Renal cortical epithelial cell (primary cell): Measurements from ENCODE around the gene ANK3. TPM values are rescaled to one million over a fixed set of nuclear protein-coding genes. Genes with fewer than 3 reads are reported as not detected.

ENCODE experiments used
- DNase-seq: peaks from one replicate; pipeline ENCODE4 v3.0.0-alpha.2; 2011; ENCODE audit warnings: low read depth
- total RNA-seq: library from RNA; depleted of rRNA; stranded (reverse); fragments of >200 nt; gene quantifications from 2 replicates; pipeline ENCODE4 v1.2.3, GENCODE V29; 2014

Gene ANK3
- total RNA-seq, 1 donor from 2014 or later = 68.6 TPM

DNA sequence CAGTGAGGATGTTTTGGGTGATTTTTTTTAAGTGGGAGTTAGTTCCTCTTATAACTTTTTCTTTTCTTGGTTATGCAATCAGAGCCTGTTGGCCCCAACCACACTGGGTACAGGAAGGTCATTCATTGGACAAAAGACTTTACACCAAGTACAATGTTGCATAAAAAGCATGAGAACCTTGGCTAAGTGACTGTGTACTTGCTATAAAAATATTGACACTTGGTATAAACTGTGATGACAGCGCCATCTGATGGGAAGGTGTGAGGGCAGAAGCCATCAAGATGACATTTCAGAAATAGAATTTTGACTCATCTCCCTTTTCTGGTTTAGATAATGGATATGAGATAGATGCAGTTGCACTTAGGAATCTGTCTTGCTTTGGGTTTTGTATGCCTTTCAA is 357.0 kb downstream of the ANK3 start:
- peak; percentile 83 for DNase-seq

DNA sequence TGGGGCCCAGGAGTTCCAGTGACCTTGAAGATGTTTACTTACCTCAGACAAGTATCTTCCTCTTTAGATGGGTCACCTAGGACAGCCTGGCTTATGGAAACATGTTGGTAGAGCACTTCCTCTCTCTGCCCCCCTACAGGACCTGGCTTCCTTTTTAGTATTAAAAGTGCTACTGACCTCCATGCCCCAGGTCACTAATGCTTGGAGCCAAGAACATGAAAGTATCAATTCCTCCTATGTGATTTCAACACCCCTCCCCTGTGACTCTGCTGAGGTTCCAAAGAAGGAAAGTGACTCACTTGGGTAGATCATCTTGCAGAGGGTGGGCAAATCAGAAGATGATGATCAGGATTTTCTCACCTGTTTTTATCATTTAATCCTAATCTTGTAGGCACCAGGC is 358.0 kb downstream of the ANK3 start:
- DNase-seq = peak; percentile 22

DNA sequence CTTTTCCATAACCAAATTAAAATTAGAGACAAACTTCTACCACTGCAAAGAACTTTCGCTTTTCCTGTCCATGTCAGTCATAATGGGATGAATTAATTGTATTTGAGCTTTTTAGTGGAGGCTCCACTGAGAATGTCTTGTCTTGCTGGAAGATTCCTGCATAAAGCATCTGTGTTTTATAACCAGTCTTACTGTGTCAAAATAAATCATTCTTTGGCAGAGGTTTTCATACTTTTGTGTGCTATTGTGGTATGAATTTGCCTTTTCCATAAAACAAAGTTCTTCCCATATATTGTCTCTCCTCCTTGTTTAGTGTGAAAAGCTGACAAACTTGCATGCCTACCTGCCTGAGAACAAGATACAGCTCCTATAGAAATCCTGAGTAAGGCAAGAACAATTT is 358.5 kb downstream of the ANK3 start:
- no peak for DNase-seq

DNA sequence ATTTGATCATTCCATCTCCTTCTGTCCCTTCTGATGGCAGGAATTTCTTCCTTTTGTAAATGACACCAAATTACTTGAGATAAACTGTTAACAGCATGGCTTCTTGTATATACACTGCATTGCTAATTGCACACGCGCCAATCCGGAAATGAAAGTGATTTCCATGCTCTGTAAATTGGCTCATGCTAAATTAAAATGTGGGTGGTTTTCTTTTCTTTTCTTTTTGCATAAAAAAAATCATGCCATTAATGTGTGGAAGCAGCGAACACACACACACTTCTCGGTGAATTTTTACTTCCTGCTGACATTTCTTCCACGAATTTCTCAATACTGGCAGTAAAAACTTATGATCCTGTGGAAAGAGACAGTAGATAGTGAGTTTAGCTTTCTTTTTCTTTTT is 360.2 kb downstream of the ANK3 start:
- DNase-seq = no peak

DNA sequence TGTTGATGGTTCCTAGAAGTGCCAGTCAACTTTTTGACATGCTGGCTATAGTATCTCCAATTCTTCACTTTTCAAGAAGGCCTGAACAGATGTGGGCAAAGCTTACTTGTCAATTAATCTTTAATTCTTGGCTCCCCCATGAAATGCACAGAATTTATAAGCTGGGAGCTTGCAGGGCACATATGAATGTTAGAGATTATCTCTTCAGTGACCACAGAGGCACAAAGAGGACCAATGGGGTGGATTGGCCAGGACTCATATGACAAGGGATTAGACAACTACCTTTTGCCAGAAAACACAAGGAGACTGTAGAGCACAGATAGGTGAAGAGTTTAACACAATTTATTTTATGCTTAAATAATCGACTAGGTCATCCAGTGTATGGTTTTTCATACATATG is 361.6 kb downstream of the ANK3 start:
- DNase-seq = no peak

DNA sequence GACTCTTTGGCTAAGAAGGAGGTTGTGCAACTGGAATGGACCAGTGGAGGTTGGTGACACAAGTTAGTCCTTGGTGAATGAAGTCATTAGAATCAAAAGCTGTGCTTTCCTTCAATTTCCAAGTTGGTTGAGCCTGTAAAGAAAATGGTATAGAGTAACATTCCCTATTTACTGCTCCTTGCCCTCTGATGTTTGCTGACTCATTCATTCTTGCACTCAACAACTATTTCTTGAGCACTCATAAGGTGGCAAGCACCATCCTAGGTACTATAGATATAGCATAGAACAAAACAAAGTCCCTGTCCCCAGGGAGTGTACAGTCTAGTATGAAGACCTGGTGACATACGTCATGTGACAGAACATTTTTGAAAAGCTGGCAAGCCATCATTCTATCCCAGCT is 364.4 kb downstream of the ANK3 start:
- DNase-seq = no peak

DNA sequence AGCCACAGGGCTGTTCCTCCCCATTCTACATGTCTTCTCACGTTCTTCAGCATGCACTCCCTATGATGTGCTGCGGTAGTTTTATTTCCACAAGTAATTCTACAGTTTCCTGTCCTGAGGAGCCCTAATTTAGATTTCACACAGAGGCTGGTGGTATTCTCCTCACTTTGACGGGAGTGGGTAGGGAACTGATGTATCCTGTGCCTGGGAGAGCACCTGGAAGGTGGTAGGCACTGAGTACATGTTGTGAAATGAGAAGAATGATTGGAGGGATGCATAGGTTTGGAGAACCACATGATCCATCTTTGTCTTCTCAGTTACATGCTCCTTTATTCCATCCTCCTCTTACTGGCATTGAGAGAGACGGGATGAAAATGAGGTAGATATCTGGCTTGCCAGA is 365.2 kb downstream of the ANK3 start:
- DNase-seq = no peak

DNA sequence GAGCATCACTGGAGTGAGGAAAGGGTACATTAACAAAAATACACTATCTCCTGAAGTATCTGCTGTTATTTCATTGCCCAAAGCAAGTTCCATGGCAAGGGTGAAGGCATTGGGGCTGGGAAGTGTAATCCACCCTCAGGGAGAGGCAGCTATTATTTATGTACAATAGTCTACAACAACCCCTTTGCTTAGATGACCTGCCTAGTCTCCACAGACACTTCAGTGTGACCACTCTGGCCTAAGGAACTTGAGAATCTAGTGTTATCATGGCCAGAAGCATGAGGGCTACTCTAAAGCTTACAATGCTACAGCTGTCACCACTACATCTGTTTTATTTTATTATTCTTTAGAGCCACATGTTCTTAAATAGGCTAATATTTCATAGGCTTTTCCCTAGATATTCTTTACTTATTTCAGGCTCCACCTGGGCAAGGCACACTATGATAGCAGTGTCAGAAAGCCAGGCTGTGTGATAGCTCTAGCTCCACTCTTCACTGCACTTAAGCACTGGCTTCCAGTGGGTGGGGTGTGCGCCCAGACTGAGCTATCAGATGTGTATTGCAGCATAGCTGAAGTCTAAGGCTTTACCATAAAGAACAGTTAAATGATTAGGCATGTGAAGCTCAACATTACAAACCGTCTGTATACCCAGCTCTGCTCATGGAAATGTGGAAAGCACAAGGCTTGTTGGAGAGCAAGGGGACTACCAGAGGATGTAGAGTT is 366.4 kb downstream of the ANK3 start:
- no peak for DNase-seq

DNA sequence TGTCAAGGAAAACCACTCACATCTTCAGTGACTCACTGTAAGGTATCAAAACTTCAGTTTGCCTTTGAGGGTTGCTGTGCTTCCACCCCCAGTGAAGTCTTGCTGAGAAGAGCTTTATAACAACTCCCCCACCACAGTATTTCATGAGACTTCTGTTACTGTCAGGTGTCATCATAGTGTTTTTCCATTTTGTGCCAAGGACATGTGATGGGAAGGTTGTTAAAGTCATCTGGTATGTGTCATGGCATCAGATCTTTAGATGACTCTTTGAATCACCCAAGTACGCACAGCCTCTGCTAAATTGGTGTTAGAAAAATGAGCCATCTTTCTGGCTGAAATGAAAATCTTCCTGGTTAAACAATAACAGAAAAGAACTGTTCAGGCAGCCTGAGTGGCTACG is 368.3 kb downstream of the ANK3 start:
- DNase-seq = peak; percentile 5

DNA sequence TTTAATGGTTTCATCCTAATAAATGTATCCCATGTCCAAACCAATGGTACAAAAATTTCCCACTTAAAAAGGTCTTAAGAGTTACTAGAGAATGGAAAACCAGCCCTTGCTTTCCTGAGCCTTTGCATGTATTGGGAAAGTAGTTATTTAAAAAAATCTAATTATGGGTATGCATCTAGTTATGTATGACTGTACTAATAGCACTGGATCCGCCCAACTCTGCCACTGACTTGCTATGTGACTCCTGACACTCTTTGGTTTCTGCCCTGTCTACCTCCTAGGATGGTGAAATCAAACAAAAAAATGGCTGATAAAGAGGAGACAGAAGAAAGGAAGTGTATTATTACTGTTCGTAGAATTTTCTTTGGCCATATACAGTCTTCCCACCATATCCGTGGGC is 372.9 kb downstream of the ANK3 start:
- DNase-seq = no peak

DNA sequence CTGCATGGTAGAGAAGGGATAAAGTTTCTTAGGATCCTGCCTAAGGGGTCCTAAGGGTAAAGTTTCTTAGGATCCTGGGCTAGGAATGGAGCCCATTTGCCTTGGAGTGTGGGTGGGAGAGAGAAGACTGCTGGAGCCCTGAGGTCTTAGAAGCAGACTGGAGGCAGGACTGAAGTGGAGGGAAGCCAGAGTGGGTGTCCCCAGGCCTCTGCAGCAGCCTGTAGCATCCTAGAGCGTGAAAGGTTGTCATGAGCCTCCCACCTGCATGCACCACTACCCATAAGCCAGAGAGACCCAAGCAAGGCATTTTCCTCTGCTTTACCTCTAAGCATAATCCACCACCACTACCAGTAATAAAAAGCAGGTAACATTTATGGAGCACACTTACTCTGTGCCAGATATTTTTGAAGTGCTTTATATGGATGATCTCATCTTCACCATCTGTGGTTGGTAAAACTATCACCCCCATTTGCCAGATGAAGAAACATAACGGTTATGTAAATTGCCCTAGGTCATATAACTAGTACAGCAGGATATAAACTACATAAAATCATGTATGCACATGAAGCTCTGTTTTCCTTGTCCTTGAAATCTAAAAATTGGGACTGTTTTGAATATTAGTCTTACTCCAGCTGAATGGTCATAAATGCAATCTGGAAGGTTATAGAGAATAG is 379.8 kb downstream of the ANK3 start:
- DNase-seq = no peak

DNA sequence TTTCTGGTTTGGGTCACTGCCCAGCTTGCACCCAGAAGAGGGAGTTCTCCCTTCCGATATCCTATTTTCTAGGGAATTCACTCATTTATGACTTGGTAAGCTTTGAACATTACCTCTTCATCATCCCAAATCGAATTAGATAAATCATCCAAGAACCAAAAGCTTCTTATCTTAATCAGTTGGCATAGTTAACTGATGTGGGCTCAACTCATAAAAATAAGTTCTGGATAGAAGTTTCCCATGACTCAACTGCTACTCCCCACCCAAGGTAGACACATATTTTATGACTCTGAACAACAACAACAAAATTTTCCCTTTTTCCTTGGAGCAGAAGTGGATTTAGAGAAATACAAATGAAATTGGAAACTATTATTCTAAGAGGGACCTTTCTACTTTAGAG is 380.4 kb downstream of the ANK3 start:
- no peak for DNase-seq

DNA sequence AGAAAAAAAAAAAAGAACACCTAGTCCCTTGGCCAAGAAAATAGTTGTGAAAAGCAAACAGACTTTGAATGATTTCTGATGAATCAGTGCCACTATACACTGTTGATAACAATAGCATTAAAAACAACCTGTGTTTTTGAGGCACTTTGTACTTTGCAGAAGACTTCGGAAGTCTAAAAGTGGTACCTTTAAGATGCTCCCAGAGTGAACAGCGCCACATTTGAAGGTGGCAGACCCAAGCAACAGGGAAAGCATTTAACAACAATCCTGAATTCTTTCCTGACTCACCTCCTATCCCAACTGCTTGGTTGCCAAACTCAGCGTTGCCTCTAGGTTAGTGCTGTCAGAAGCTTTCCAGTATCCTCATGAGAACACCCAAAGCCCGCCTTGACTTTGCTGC is 380.9 kb downstream of the ANK3 start:
- peak; percentile 15 for DNase-seq

DNA sequence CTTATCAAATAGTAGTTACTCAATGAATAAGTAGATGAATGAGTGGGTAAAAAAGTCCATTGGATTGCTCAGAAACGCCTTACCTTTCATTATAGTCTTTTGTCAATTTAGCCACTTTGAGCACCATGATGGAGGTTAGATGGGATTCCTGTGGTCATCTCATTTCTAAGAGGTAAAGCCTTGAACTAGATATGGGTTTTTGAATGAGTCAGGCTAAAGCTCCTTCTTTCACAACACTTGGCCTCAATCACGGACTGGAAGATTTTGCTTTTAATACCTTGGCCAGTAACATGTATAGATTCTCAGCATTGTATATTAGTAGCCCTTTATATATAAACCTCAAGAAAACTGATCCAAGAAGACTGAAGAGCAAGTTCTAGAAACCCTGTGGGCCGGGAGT is 383.6 kb downstream of the ANK3 start:
- peak; percentile 47 for DNase-seq

DNA sequence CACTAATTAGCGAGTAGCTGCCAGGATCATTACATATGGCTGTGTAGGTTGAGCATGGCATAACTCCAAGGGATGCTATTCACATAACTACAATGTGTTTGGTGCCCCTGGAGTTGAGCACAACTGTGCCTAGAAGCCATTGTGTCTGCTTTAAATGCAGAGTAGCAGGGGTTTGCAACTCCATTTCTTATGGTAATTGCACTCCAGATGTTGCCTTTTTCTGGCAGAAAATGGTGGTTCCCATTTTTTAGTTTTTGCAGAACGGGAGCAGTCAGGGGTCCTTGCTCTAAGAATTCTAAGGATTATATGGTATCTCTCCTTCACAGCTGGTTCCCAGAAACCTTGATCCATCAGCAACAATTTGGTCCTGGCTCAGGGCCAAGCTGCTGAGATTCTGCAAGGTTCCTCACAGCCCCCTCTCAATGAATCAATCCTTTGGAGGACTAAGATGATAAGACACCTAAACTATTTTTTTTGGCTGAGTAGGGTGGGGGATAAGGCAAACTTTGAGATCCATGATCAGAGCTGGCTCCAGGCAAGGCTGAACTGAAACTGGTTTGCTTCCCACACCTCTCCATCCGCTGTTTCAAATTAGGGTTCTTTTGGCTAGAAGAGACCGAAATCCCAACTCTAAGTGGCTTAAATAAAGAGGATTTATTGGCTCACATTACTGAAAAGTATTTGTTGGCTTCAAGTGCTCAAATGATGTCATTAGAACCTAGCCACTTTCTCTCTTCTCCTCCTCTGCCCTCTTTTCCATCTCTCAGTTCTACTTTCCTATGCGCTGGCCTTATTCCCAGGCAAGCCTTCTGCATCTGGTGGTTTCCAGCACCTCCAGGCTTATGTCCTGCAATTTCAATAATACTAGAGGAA is 385.8 kb downstream of the ANK3 start:
- DNase-seq = no peak

DNA sequence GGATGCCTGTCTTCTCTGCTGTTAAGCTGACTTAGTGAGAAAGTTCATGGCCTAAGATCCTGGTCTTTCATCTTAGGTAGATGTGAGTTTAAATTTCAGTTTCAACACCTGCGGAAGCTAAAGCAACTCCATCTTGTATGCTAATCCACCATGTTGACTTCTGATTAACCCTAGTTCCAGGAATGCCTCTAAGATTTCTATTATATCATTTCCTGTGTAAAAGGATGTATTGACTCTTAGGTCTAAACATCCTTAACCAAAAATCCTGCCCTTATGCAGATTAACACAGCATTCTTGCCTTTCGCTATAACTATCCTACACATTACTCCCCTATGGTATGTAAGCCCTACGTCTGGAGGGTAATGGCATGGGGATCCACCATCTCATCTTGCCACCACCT is 388.9 kb downstream of the ANK3 start:
- no peak for DNase-seq

DNA sequence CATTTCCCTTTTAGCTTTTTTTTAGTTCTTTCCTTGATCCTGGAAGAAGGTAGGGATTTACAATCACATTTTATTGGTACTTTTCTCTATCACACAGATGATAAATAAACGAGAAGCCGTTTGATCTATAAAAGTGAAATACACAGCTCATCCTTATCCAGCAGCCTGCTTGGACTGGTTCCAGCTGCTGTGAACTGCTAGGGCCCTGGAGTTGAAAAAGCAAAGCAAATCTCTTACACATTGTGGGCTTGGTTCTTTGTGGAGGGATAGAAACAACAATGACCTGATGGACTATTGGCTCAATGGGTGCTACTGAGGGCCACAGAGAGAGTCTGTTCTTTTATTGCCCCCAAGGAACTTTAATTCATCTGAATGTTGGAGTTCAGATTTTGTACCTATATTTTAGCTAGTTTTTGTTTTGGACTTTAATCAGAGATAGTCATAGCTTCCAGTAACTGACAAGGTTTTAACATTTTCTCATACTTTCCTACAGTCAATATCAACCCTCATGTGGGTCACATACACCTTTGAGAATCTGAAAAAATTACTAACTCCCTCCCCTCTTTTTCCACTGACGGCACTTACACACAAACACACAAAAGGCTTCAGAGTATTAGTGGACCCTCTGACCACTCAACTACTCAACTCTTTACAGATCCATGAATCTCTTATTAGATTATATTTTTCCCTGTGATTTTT is 391.7 kb downstream of the ANK3 start:
- DNase-seq = no peak

DNA sequence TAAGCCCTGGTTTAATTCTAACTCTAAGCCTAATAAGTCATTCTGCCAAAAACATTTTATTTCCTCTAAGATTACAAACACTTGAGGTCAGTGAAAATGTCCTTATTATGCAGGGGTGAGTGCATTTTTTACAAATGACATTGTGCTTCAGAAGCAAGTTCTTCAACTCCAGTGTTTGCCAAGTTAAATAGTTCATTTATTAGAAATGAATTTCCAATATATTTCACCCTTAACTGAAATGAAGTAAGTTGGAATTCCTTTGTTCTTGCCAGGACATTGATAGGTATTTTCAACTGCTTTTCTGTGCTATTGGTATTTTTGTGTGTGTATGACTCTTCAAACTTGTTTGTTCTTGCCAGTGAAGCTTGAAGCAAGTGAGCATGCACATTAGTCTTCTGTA is 393.8 kb downstream of the ANK3 start:
- DNase-seq = peak; percentile 76

DNA sequence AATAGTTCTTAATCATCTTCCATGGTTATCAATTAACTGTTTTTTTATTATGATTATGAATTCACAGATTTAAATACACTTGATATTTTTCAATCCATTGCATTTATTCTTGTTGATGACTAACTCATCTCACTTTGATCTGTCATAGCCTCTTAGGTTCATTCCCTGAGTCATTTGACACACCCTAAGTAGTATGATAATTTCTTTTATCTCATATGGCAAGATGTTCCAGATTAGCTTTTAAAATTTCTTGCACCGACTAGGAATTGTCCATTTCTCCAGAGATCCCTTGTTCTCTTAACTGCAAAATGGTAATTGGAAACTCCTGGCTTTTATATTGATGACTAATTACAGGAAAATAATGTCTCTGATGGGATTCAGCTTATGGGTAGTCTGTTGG is 395.7 kb downstream of the ANK3 start:
- DNase-seq = peak; percentile 16

DNA sequence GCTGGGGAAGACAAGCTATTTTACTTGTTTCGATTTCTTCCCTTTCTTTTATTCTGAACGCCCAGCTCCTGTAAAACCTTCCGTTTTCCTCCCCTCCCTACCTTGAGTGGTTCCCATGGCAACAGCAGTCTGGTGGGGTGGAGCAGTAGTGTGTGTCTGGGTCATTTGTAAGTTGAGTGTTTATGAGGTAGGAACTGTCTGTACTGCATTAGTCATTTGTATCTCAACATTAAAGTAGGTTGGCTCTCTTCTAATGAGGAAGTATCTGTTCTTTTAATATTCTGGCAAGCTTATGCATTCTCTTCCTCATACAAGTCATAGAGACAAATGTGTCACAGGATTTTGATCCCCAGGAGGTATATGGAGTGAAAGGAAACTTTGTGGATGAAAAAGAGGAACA is 398.0 kb downstream of the ANK3 start:
- DNase-seq = peak; percentile 96

DNA sequence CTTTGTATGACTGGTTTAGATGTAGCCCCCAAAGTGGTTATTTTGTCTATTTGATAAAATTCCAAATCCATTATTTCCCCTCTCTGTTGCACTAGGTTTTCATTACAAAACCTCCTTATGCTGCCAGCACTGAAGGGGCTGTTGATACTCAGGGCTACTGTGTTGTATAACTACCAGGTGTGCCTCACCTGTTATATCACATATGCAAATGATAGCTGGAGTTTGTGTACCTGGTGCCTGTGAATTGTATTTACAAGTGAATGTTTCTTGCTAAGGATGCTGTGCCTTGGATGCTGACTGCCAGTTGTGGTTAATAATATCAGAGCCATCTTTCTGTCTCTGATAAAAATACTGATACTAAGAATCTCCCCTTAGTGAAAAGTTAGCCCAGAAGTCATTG is 398.6 kb downstream of the ANK3 start:
- no peak for DNase-seq

DNA sequence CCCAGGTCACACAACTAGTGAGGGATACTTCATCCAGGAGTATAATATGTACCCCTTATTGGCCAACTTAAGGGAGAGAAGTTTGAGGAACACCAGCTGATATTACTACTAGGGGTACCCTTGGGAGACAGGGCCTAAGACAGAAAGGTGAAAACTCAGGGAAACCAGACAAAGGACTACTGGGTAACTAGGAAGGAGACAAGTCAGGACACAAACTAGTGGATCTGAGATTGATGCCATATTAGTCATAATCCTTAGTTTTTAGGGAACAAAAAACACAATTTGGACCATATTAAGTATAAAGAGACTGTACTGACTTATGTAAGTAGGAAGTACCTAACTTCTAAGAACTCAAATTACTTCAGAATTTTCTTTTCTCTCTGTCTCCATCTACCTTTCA is 404.0 kb downstream of the ANK3 start:
- DNase-seq = no peak
